ENCODE results near the gene TOM1L2. TPM values are rescaled to one million over a fixed set of nuclear protein-coding genes. Genes with fewer than 3 reads are reported as not detected.

TOM1L2 gene
- total RNA-seq, 1 donor from 2014 or later = 16.7 TPM

- FAIRE-seq = no peak
Observed at GRCh38 chr17:17905036-17905320, 67.2 kb downstream of the TOM1L2 start.

GRCh38 chr17:17904166-17905035 is 67.8 kb downstream of the TOM1L2 start:
- no peak for FAIRE-seq
- DNase-seq (ENCODE audit: low spot score in 2 of 2) = no peak

More at GRCh38 chr17:17905036-17905320, 67.2 kb downstream of the TOM1L2 start:
- DNase-seq (ENCODE audit: low spot score in 2 of 2) = no peak

GRCh38 chr17:17902877-17903276 is 69.3 kb downstream of the TOM1L2 start:
- DNase-seq (ENCODE audit: low spot score in 2 of 2) = no peak
- no peak for FAIRE-seq

DNA sequence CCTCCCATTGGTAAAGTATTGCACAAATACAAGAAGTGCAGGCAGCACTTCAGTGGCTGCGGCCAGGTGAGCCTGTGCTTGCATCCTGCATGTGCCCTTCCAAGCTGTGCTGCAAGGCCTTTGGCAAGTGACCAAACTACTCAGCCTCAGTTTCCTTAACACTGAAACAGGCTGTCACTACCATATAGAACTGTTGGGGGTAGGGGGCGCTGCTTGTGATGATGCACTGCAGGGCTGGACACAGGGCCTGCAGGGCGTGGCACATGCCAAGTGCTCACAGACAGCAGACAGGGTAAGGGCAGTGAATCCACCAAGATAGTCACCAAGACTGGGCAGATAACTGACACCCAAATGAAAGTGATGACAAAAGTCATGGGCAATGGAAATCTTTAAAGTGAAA is 69.8 kb downstream of the TOM1L2 start:
- FAIRE-seq (no peak), DNase-seq (ENCODE audit: low spot score in 2 of 2) (no peak)

- FAIRE-seq = no peak
Observed at GRCh38 chr17:17900615-17901520, 71.3 kb downstream of the TOM1L2 start.

GRCh38 chr17:17899486-17899885 is 72.7 kb downstream of the TOM1L2 start:
- FAIRE-seq = no peak

More at GRCh38 chr17:17900615-17901520, 71.3 kb downstream of the TOM1L2 start:
- peak; percentile 41 to 62 for DNase-seq (ENCODE audit: low spot score in 2 of 2)

DNA sequence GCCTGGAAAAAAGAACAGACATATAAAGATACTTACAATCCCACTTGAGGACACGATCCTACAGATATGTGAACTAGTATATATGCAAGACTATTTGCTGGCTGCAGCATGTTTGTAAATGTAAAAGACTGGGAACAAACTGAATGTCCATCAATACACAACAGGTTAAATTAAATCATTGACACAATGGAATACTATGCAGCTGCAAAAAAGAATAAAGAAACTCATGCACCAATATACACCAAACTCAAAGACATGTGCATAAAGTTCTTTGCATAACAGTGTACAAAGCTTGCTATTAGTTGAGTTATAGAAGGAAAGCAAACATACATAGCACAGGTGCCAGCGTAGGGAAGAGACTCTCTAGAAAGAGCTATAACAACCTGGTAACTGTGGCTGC is 73.5 kb downstream of the TOM1L2 start:
- DNase-seq (ENCODE audit: low spot score in 2 of 2) (no peak), FAIRE-seq (no peak)

More at GRCh38 chr17:17899486-17899885, 72.7 kb downstream of the TOM1L2 start:
- DNase-seq (ENCODE audit: low spot score in 2 of 2) = no peak

- FAIRE-seq = no peak
- DNase-seq (ENCODE audit: low spot score in 2 of 2) = no peak
Observed at GRCh38 chr17:17897442-17897841, 74.8 kb downstream of the TOM1L2 start.

- no peak for FAIRE-seq
- no peak for DNase-seq (ENCODE audit: low spot score in 2 of 2)
Observed at GRCh38 chr17:17896746-17897145, 75.5 kb downstream of the TOM1L2 start.

- DNase-seq (ENCODE audit: low spot score in 2 of 2) (no peak), FAIRE-seq (no peak)
Observed at GRCh38 chr17:17893801-17894644, 78.2 kb downstream of the TOM1L2 start.

- FAIRE-seq (no peak), DNase-seq (ENCODE audit: low spot score in 2 of 2) (no peak)
Observed at GRCh38 chr17:17892731-17893130, 79.5 kb downstream of the TOM1L2 start.

DNA sequence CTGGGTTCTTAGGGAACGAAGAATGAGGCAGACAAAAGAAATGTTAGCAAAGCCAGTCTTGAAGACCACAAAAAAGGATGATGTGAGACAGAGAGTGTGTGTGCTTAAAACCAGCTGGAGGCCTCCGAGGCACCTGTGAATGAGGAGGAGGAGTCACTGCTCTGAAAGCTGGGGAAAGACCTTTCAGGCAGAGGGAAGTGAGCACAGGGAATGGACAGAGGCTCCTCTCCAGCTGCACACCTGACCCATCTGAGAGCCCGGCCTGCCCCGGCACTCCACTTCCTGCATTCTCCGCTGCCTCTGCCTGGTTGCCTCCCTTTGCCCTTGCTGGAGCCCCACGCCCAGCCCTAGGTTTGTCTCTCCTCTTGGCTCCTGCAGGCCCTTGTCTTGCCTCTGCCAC is 80.2 kb downstream of the TOM1L2 start:
- DNase-seq (ENCODE audit: low spot score in 2 of 2) = no peak
- FAIRE-seq = no peak

- DNase-seq (ENCODE audit: low spot score in 2 of 2) (no peak), FAIRE-seq (no peak)
Observed at GRCh38 chr17:17890773-17891759, 81.1 kb downstream of the TOM1L2 start.

DNA sequence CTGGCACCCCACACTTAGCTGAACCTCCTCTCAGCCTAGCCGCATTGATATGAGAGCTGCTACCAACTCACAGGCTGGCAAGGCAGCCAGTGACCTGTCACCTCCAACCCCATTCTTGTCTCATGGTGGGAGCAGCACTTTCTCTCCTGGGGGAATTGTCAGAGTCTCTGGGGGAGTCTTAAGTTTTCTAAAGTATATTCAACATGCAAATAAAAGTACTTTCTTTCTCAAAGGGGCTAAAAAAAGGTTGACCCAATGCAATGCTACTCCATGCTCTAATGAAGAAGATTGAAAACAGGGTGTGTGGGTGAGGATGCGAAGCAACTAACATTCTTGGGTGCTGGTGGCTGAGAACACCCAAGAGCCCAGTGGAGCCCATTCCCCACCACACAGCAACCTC is 82.3 kb downstream of the TOM1L2 start:
- DNase-seq (ENCODE audit: low spot score in 2 of 2) (no peak), FAIRE-seq (no peak)

DNA sequence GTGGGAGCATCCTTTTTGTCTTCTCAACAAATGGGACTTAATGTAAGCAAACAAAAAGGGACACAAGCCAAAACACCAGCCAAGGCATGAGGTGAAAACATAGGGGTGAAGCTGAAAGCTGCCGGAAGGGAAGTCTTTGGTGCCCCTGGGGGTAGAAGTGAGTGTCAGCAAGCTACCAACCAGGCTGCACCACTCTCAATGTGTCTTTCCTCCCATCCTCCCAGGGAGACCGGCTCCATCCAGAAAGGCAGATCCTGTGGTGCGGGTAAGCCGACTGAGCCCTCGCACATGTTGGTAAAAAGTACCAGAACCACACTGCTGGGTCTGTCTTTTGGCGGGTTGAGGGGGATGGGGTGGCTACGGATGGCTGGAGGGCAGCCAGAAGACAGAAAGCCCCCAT is 83.4 kb downstream of the TOM1L2 start:
- DNase-seq (ENCODE audit: low spot score in 2 of 2) = no peak
- FAIRE-seq = no peak

DNA sequence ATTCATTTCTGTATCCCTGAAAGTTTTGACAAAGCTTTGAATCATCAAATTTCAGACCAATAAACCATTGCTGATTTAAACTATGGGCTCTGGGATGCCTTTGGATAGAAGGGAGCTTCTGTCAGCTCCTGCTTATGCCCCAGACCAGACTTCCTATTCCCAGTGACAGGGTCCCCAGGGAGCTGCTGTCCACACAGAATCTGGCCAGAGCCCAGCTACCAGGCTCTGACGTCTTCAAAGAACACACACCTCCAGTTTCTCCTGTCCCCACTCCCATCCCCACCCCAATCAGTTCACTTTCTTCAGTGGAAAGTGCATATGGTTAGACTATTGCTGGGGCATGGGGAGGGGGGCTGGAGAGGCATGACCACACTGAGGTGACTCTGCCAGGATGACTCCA is 83.8 kb downstream of the TOM1L2 start:
- FAIRE-seq (no peak), DNase-seq (ENCODE audit: low spot score in 2 of 2) (no peak)

DNA sequence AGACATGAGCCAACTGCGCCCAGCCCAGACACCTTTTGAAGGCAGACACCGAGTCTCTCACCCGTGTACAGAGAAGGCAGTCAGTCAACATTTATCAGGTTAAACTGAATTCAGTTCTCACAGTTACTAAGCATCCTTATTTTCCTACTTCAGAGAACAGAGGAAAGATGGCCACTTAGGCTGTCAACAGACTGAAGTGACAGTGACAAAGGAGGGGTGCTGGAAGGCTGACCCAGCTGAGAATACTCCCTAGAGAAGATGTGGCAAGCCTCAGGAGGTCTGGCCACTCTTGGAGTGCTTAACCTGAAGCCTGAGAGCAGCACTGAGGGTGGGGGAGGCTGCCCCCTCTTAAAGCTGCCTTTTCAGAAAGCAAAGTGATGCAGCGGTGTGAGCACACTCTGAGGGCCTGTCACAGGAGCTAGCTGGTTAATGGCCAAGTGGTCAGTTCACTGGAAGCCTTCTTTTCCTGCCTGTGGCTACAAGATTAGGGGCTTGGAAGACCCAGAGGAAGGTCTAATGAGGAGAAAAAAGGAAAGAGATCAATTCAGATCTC is 84.4 kb downstream of the TOM1L2 start:
- no peak for FAIRE-seq

GRCh38 chr17:17886726-17887125 is 85.5 kb downstream of the TOM1L2 start:
- FAIRE-seq (no peak), DNase-seq (ENCODE audit: low spot score in 2 of 2) (no peak)

More for the DNA sequence above, 84.4 kb downstream of the TOM1L2 start:
- DNase-seq (ENCODE audit: low spot score in 2 of 2) = no peak

DNA sequence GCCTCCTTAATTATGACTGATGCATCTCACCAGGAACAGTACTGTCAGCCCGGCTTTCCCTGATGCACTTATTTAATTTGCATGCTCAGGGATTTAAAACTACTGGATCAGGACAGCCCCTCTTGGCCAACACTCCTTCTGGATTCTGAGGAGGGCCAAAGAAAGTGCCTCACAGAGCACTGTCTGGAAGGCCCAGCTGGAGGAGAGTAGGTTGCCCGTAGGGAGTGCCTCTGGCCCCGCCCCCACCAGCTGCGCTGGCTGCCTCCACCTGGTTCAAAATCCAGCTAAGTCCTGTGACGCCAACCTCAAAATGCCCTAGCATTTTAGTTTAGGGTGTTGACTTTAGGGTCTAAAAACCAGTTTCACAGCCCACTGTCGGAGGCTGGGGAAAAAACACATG is 86.0 kb downstream of the TOM1L2 start:
- no peak for DNase-seq (ENCODE audit: low spot score in 2 of 2)
- FAIRE-seq = no peak
